ENCODE results near the gene ATR.

- no peak for TF ChIP-seq POLR2AphosphoS5 (IDR thresholded peaks at IDR 0.05; ENCODE audit: low read depth, low read length)
- TF ChIP-seq TAF1 (IDR thresholded peaks at IDR 0.05; ENCODE audit: borderline replicate concordance, insufficient read depth, low read length) = no peak
- TF ChIP-seq REST (IDR thresholded peaks at IDR 0.05; ENCODE audit: insufficient read depth in 1 of 2, low read depth in 2 of 2, low read length in 2 of 2) = no peak
- no peak for TF ChIP-seq SIN3A (IDR thresholded peaks at IDR 0.05; ENCODE audit: borderline replicate concordance, insufficient read depth, low read length)
- TF ChIP-seq FOXP2 (optimal IDR thresholded peaks at IDR 0.05; ENCODE audit: borderline replicate concordance, extremely low read depth, extremely low read length, insufficient read depth) = no peak
These were observed 10.0 kb downstream of the ATR start for GRCh38 chr3:142568393-142569017.

All from PFSK-1 (cell line).